ENCODE data around the gene PAX5.

Gene PAX5

GRCh38 chr9:36825179-36825578 lies 208.9 kb downstream of the PAX5 start:
- DNase-seq: no peak

GRCh38 chr9:36823934-36824333 lies 210.1 kb downstream of the PAX5 start:
- DNase-seq: no peak

DNA sequence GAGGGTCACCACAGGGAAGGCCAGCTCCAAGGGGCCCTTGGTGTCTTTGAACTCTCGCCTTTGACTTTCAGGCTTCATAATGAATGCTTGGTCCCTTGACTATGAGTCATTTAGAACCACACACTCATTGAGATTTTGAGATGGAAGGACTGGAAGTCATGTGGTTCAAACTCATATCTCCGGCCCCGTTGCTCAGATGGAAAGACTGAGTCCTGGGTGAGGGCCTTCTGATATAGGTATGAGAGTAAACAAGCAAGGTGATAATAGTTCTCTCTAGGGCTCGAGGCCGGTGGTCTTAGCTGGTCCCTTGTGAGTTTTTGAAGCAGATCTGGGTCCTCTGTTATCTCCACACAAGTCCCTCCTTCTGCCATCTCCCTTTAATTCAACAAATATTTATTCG lies 210.6 kb downstream of the PAX5 start:
- no peak for DNase-seq

- DNase-seq: no peak
Observed at GRCh38 chr9:36822201-36822600, 211.9 kb downstream of the PAX5 start.

GRCh38 chr9:36820392-36820861 lies 213.6 kb downstream of the PAX5 start:
- no peak for DNase-seq

- no peak for DNase-seq
Observed at GRCh38 chr9:36818965-36819870, 214.8 kb downstream of the PAX5 start.

GRCh38 chr9:36818242-36818938 lies 215.7 kb downstream of the PAX5 start:
- DNase-seq: no peak

GRCh38 chr9:36817160-36817834 lies 216.8 kb downstream of the PAX5 start:
- no peak for DNase-seq

GRCh38 chr9:36816371-36816770 lies 217.7 kb downstream of the PAX5 start:
- no peak for DNase-seq

DNA sequence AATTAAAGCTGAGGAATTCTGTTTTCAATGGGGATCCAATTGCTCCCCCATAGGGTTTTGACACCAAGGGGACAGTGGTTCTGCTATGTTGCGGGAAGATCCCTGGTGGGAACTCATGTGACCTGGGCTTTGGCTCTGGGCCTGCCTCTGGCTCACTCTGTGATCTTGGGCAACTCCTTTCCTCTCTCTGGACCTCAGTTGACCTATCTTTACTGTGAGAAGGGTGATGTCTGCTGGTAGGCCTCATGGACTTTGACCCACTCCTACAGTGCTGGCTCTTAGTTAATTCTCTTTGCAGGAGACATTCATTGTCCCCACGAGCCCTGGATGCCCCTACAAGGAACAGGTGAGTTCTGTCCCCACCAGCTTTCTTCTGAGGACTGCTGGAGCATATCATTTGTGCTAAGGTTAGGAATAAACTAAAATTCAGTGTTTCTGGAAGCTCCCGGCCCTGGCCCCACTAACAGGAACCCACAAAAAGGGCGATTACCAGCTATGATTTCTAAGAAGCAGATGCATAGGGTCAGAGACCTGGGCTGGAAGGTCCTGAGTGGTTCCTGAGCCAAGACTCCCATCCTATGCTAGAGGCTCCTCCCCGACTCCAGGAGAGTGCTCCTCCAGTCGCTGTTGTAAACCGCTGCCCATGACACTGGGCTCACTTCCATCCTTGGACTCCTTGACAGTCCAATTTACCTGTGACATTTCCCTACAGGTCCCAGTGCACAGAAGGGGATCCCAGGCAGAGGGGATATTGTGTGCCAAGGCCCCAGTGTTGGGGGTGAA lies 218.3 kb downstream of the PAX5 start:
- DNase-seq: no peak

DNA sequence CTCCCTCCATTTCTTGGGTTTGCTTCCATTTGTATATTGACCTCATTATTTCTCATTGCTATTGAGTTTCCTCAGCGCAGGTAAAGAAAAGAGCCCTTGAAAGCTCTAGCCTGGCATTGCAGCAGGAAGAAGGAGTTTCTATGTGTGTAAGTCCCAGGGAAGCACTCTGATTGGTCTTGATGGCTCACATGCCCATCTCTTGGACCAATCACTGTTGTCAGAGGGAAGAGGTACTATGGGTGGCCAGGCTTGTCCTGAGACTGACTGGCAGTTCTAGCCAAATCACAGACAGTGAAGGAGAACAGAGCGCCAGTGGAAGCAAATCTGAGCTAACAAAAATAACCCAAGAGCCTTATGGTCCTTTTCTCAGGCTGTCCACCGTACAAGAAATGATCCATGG lies 219.0 kb downstream of the PAX5 start:
- DNase-seq: no peak

DNA sequence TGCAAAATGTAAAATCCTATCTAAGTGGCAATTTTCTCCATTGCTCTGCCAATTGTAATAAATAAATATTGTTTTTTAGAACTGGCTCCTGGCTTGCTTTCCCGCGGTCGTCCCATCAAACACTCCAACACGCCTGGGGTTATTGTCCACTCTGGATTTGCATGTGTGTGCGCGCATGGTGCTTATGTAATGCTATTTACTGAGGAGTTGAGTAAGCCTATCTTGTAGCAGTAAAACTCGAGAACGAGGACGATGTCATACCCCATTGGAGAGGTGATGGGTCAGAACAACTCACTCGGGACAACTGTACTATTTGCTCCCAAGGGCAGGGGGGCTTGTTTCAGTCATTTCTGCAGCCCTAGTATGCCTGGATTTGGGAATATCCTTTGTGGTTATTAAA lies 220.9 kb downstream of the PAX5 start:
- DNase-seq: no peak

DNA sequence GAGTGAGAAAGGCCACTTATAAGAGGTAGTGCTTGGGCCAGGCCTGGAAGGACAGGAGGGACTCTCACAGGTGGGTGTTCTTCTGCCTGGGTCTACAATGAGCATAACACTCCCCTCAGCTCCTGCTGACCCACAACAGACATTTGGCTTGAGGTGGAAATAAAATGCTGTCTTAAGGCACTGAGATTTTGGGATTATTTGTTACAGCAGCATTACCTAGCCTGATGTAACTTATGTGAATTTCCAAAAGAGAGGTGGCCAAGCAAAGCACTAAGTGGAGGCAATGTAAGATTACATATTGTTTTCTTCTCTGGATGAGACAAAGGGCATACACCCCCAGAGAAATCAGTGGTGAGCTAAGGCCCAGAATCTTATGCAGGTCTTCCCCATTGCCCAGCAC lies 221.5 kb downstream of the PAX5 start:
- no peak for DNase-seq

DNA sequence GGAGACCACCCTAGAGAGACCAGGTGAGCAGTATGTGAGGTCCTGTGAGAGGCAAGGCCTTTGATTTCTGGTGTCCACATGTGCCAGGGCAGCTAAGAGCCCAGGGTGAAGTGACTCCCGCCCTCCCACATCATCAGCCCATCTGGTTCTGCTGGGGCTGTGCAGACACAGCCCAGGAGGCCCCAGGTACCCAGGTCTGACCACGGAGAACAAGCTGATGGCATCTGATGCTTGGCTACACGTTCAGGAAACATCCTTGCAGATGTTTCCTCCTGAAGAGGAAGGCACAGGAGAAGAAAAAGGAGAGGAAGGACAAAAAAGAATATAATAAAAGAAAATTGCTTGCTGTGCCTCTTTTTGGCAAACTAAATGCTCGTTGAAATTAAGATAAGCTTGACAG lies 225.8 kb downstream of the PAX5 start:
- DNase-seq: no peak

GRCh38 chr9:36803961-36804360 lies 230.1 kb downstream of the PAX5 start:
- DNase-seq: no peak

DNA sequence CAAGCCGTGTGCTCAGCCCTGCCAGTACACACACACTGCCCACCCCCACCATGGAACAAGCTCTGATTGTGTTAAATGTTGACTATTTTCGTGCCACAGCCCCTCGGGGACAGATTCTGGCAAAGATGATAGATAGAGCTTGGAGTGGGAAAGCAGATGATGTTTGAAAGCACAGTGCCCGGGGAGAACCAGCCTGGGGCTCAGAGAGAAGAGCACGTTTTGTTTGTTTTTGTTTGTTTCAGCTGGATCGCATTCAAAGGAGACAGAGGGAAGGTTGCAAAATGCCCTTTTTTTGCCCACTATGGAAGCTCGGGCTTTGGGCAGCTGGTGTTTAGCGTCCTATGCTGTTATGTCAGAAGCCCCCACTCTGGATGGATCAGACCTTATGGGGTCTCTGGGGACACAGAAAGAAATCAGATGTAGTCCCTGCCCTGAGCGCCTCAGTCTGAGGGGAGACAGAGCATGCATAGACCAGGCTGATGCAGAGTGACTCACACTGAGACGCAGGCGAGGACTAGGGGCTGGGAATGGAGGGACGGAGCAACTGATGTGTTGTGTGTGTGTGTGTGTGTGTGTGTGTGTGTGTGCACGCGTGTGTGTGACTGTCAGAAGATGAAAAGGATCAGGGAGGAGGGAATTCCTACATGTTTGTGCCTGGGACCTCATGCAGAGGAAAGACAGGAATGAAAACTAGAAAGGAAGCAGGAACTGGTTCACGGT lies 231.7 kb downstream of the PAX5 start:
- peak in 1 of 2 experiments; percentile 48 for DNase-seq

- DNase-seq: no peak
Observed at GRCh38 chr9:36800455-36800854, 233.6 kb downstream of the PAX5 start.

DNA sequence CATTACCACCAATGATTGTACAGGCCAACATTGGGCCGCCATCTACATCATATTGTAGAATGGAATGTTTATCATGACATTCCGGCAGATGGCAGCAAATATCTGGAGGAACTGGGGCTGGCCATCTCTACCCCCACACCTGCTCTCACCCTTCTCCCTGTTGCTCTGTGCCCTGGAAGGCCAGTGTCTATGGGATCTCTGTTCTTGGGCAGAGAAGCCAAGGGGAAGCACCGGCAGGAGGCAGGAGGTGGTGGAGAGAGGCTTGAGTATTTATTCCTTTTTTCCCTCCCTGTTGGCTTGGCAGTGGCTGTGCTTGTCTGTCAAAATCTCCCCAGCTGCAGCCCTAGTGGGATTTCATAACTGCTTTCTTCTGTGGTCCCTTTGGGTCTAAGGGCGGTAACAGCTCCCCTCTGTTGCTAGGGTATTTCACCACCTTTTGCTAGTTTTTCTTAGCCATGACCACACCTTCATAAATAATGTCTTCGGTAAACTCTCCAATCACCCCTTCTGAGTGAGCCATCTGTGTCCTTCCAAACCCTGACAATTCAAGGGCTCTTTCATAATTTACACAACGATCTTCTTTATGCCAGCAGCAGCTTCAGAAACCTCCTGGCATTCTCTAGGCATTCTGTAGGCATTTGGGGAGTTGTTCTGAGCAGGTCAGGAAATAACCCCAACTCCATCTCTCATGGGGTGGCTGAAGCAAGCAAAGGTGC lies 235.6 kb downstream of the PAX5 start:
- DNase-seq: peak; percentile 46 to 66

DNA sequence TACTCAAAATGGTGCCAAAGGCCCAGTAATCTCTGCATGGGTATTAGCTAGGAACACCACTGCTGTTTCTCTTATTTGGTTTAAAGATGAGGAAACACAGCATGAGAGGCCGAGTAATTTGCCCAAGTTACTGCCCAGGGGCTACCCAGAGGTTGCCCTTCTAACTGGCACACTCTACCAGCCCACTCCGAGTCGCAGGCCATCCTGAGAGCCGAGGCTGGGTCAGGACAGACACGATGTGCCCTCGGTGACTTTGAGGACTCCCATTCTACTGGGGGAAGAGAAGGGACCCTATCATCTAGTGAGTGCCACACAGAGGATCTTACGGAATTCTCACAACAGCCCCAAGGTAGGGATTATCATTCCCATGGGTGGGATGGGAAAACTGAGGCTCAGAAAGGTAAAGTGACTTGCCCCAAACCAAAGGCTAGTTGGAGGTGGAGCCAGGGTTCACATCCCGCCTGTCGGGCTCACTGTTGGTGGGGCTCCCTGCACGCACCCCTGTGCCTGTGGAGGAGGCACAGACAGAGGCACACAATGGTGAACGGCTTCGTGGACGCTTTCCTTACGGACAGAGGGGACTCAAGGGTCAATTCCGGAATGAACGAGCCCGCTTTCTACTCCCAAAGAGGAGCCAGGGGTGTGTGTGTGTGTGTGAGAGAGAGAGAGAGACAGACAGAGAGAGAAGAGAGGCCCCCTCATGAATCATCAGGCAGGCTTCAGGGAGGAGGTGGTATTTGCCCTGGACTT lies 236.4 kb downstream of the PAX5 start:
- no peak for DNase-seq

DNA sequence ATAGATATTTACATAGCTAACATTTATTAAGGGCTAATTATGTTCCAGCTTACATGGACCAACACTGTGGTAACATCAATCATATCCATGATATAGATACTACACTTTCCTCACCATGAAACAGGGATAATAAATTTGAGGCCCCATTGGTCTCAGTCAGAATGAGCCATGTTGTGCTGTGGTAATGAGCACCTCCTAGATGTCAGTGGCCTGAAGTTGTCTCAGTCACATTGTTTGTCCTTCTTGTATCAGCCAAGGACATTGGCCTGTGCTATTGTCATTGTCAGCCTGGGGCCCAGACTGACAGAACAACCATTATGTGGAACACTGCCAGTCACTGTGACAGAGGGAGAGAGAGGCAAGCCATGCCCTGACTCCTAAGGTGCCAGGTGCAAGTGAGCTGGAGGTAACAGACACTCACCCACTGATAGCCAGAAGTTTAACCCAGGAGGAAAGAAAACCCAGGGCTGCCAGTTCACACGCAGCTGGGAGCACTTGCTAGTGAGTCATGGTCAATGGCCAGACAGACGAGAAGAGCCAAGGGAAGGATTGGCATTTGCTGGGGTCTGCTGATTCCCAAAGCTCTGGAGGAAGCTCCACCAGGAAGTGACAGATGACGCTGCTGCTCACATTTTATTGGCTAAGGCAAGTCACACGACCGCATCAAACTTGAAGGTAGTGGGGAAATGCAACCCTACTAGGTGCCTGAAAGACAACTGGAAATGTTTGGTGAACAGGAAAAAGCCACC lies 237.2 kb downstream of the PAX5 start:
- DNase-seq: no peak
